OCI-LY3 (cell line): ENCODE measurements around the gene TNFSF12.

Source experiments
- EZH2phosphoT487 ChIP-seq: fragments of 200-600 bp; shearing (Covaris generic); IDR thresholded peaks from 2 replicates; pipeline ENCODE4 v1.6.1; 2018; ENCODE audit warnings: antibody characterized with exemption, mixed run types, low read depth
- TF ChIP-seq, protein P1 (sequence below): fragments of 200-600, 300-600 bp; sonication (generic); IDR thresholded peaks from 2 replicates; pipeline ENCODE4 v1.5.1; 2014; ENCODE audit warnings: antibody characterized with exemption, low read length, low read depth

DNA sequence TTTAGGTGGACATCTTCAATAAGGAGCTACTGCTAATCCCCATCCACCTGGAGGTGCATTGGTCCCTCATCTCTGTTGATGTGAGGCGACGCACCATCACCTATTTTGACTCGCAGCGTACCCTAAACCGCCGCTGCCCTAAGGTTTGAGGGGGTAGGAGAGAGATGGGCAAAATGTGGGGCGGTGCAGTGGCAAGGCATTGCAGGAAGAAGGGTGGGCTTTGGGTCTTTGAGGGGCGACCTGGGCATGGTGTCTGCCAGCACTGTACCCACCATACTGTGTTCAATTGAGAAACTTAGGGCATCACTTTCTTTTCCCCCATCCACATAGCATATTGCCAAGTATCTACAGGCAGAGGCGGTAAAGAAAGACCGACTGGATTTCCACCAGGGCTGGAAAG is 21.5 kb downstream of the TNFSF12 start:
- TF ChIP-seq, protein P1, sequence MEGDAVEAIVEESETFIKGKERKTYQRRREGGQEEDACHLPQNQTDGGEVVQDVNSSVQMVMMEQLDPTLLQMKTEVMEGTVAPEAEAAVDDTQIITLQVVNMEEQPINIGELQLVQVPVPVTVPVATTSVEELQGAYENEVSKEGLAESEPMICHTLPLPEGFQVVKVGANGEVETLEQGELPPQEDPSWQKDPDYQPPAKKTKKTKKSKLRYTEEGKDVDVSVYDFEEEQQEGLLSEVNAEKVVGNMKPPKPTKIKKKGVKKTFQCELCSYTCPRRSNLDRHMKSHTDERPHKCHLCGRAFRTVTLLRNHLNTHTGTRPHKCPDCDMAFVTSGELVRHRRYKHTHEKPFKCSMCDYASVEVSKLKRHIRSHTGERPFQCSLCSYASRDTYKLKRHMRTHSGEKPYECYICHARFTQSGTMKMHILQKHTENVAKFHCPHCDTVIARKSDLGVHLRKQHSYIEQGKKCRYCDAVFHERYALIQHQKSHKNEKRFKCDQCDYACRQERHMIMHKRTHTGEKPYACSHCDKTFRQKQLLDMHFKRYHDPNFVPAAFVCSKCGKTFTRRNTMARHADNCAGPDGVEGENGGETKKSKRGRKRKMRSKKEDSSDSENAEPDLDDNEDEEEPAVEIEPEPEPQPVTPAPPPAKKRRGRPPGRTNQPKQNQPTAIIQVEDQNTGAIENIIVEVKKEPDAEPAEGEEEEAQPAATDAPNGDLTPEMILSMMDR: no peak
- TF ChIP-seq EZH2phosphoT487: no peak
